IMR-90 (cell line): Measurements from ENCODE around the gene FCHO1. TPM values are rescaled to one million over a fixed set of nuclear protein-coding genes. Genes with fewer than 3 reads are reported as not detected.
A peak's percentile ranks its signal among the peaks of the same experiment; 100 is the strongest.

ENCODE experiments used
- ATAC-seq: fragments of 200-7000 bp; cut with Tn5 transposase; 2 replicates; pipeline ENCODE4 v1.9.1; 2020; ENCODE audit warnings: low read depth, mild to moderate bottlenecking, moderate library complexity
- BruUV-seq: library from RNA; stranded (reverse); fragments of 400-500 nt; replicated peaks from 2 replicates; lab custom pipeline; 2021; lab: Mats Ljungman, UMichigan
- CTCF ChIA-PET: fragments of 300-600 bp; formaldehyde crosslinking; extraction: SDS; loops from one replicate; lab custom pipeline; 2021; ENCODE audit warnings: antibody characterized with exemption; lab: Yijun Ruan, JAX
- POLR2A ChIA-PET: fragments of 300-600 bp; sonication (Branson Sonifier 250); formaldehyde crosslinking; loops from one replicate; lab custom pipeline; 2022; ENCODE audit warnings: antibody characterized with exemption; ENCODE audit not compliant: unreplicated experiment; lab: Charles Lee
- DNase-seq: peaks from one replicate; pipeline ENCODE4 v3.0.0; 2013
- H2AFZ ChIP-seq: replicated peaks from 2 replicates; pipeline ENCODE3; 2013; ENCODE audit warnings: low read length, mild to moderate bottlenecking; ENCODE audit not compliant: poor library complexity
- H2AK5ac ChIP-seq: 2 replicates; pipeline ENCODE4 v1.6.1; 2013; ENCODE audit warnings: low read depth, low read length, inconsistent platforms
- H2AK9ac ChIP-seq: replicated peaks from 2 replicates; pipeline ENCODE3; 2013; ENCODE audit warnings: mild to moderate bottlenecking, low read depth, low read length, moderate library complexity; ENCODE audit not compliant: poor library complexity
- H2BK120ac ChIP-seq: 2 replicates; pipeline ENCODE4 v1.6.1; 2013; ENCODE audit warnings: low read depth, low read length, inconsistent platforms
- H2BK15ac ChIP-seq: 3 replicates; pipeline ENCODE4 v1.6.1; 2013; ENCODE audit warnings: low read depth, low read length, inconsistent platforms
- H2BK20ac ChIP-seq: 2 replicates; pipeline ENCODE4 v1.6.1; 2013; ENCODE audit warnings: low read depth, mild to moderate bottlenecking, inconsistent platforms, low read length, moderate library complexity
- H2BK5ac ChIP-seq: 2 replicates; pipeline ENCODE4 v1.6.1; 2013; ENCODE audit warnings: mild to moderate bottlenecking, low read depth, low read length, inconsistent platforms; ENCODE audit not compliant: poor library complexity, severe bottlenecking
- H3K14ac ChIP-seq: replicated peaks from 2 replicates; pipeline ENCODE4 v1.6.1; 2013; ENCODE audit warnings: low read depth, low read length, inconsistent platforms
- H3K18ac ChIP-seq: 2 replicates; pipeline ENCODE4 v1.6.1; 2013; ENCODE audit warnings: low read depth, low read length, control low read depth
- H3K23ac ChIP-seq: 2 replicates; pipeline ENCODE4 v1.6.1; 2013; ENCODE audit warnings: low read depth, low read length, inconsistent platforms
- H3K27ac ChIP-seq: 2 replicates; pipeline ENCODE4 v1.5.1; 2013; ENCODE audit warnings: mild to moderate bottlenecking, control low read depth, low read length; ENCODE audit not compliant: insufficient read depth
- H3K27me3 ChIP-seq: 2 replicates; pipeline ENCODE4 v1.6.1; 2013; ENCODE audit warnings: low read length; ENCODE audit not compliant: control insufficient read depth, insufficient read depth
- H3K36me3 ChIP-seq: 2 replicates; pipeline ENCODE4 v1.6.1; 2013; ENCODE audit warnings: low read length, mixed read lengths; ENCODE audit not compliant: control insufficient read depth, insufficient read depth
- H3K4ac ChIP-seq: 2 replicates; pipeline ENCODE4 v1.6.1; 2013; ENCODE audit warnings: low read depth, low read length, inconsistent platforms
- H3K4me1 ChIP-seq: 2 replicates; pipeline ENCODE4 v1.6.1; 2013; ENCODE audit warnings: low read length, mixed read lengths; ENCODE audit not compliant: control insufficient read depth, insufficient read depth
- H3K4me2 ChIP-seq: 2 replicates; pipeline ENCODE4 v1.6.1; 2013; ENCODE audit warnings: low read depth, mild to moderate bottlenecking, control low read depth, low read length, moderate library complexity
- H3K4me3 ChIP-seq: 2 replicates; pipeline ENCODE4 v1.5.1; 2013; ENCODE audit warnings: low read depth, mild to moderate bottlenecking, control low read depth, low read length, moderate library complexity; ENCODE audit not compliant: insufficient read depth
- H3K56ac ChIP-seq: 2 replicates; pipeline ENCODE4 v1.6.1; 2013; ENCODE audit warnings: low read length, inconsistent platforms; ENCODE audit not compliant: insufficient read depth; ENCODE audit errors: extremely low read depth
- H3K79me1 ChIP-seq, 2 experiments: 2 replicates each; pipeline ENCODE4 v1.6.1; 2013; ENCODE audit warnings: low read length in 2 of 2, inconsistent platforms in 1 of 2, low read depth in 1 of 2
- H3K9ac ChIP-seq: 2 replicates; pipeline ENCODE4 v1.6.1; 2013; ENCODE audit warnings: low read depth, low read length, control low read depth
- H3K9me1 ChIP-seq: 2 replicates; pipeline ENCODE4 v1.6.1; 2013; ENCODE audit warnings: low read length, inconsistent platforms; ENCODE audit not compliant: insufficient read depth
- H3K9me3 ChIP-seq: 2 replicates; pipeline ENCODE4 v1.6.1; 2013; ENCODE audit warnings: low read length; ENCODE audit not compliant: control insufficient read depth, insufficient read depth
- H4K20me1 ChIP-seq: 2 replicates; pipeline ENCODE4 v1.6.1; 2013; ENCODE audit warnings: low read length, inconsistent platforms; ENCODE audit not compliant: insufficient read depth
- H4K5ac ChIP-seq: 2 replicates; pipeline ENCODE4 v1.6.1; 2013; ENCODE audit warnings: mild to moderate bottlenecking, low read depth, low read length, control low read depth
- H4K8ac ChIP-seq, 2 experiments: 2 replicates each; pipeline ENCODE4 v1.6.1; 2013; ENCODE audit warnings: low read depth in 2 of 2, low read length in 2 of 2, control low read depth in 1 of 2, inconsistent platforms in 1 of 2
- H4K91ac ChIP-seq: 2 replicates; pipeline ENCODE4 v1.6.1; 2013; ENCODE audit warnings: low read depth, low read length, inconsistent platforms; ENCODE audit not compliant: insufficient read depth
- CHD1 ChIP-seq: IDR thresholded peaks from 2 replicates; pipeline ENCODE4 v1.6.1; 2012; ENCODE audit warnings: low read depth, low read length, improper control_type of control experiment
- FOS ChIP-seq: fragments of 150-350 bp; IDR thresholded peaks from 2 replicates; pipeline ENCODE4 v1.6.1; 2016; ENCODE audit warnings: low read depth, low read length
- MAZ ChIP-seq: IDR thresholded peaks from 2 replicates; pipeline ENCODE4 v1.6.1; 2012; ENCODE audit warnings: low read depth, mild to moderate bottlenecking, low read length, improper control_type of control experiment, moderate library complexity, borderline replicate concordance
- MXI1 ChIP-seq: IDR thresholded peaks from 2 replicates; pipeline ENCODE4 v1.6.1; 2012; ENCODE audit warnings: low read depth, mild to moderate bottlenecking, low read length, moderate library complexity, borderline replicate concordance
- NFE2L2 ChIP-seq: fragments of 150-350 bp; IDR thresholded peaks from 2 replicates; pipeline ENCODE4 v1.6.1; 2016; ENCODE audit warnings: low read depth, mild to moderate bottlenecking, low read length
- RFX5 ChIP-seq: IDR thresholded peaks from 2 replicates; pipeline ENCODE4 v1.8.0; 2012; ENCODE audit warnings: low read depth, mild to moderate bottlenecking, low read length, moderate library complexity
- WGBS, 2 experiments: methylation state at CpG; one replicate each; pipeline versions ENCODE4 v1.1.5 to v1.1.7; 2013; ENCODE audit warnings: missing lambda C conversion rate in 2 of 2; ENCODE audit not compliant: insufficient read length in 1 of 2; ENCODE audit errors: extremely low coverage in 2 of 2; 5-methylcytosine and 5-hydroxymethylcytosine counted together
- dilution Hi-C: fragments of 300-500 bp; cut with HindIII; formaldehyde crosslinking; loops from one replicate; pipeline ENCODE4 v1.14.3; 2018; ENCODE audit warnings: low sequenced_read_pairs; ENCODE audit not compliant: unreplicated experiment
- in situ Hi-C: fragments of 300-500 bp; cut with MboI; formaldehyde crosslinking; loops from 3 replicates; pipeline ENCODE4 v1.14.3; 2019; ENCODE audit warnings: low sequenced_read_pairs, inconsistent platforms, mixed read lengths
- intact Hi-C: fragments of 100-400 bp; cut with micrococcal nuclease; formaldehyde crosslinking; loops from 2 replicates; pipeline ENCODE4 v1.10.0; 2022
- polyA plus RNA-seq, 3 experiments: library from polyadenylated mRNA; depleted of rRNA; stranded (reverse); fragments of >200 nt; gene quantifications; 2 replicates each; pipeline ENCODE4 v1.2.3, GENCODE V29; 2012; ENCODE audit warnings: low replicate concordance in 1 of 3
- total RNA-seq: library from RNA; depleted of rRNA; stranded (reverse); fragments of >200 nt; gene quantifications from 2 replicates; pipeline ENCODE4 v1.2.3, GENCODE V29; 2012

The FCHO1 gene
- total and polyA plus RNA-seq, 2 of the 4 experiments (the other 2 are of a cell fraction) = 0.18 to 1.0 TPM

DNA sequence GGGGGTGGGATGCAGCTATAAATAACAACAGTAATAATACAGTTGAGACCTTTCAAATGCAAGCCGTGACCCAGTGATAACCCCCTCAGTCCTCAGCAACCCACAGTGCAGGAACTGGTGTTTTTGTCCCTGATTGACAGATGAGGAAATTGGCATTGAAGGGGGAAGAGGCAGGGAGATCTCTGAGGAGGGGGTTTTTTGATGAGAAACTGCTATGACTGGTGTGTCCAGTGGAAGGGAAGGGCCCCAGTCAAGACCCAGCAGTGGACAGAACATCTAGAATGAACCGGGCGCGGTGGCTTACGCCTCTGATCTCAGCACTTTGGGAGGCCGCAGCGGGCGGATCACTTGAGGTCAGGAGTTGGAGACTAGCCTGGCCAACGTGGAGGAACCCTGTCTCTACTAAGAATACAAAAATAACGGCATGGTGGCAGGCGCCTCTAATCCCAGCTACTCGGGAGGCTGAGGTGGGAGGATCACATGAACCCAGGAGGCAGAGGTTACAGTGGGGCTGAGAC is 30.1 kb upstream of the FCHO1 start:
- H2BK5ac ChIP-seq = no peak overlapping the region
- H3K9me3 ChIP-seq = no peaks in the 10 kb centered on the region
- no peak overlapping the region for H3K27ac ChIP-seq
- H3K23ac ChIP-seq = no peak overlapping the region; the same call in 1 of the 2 replicates
- peaks cover 11 to 58% of the 10 kb centered on the region in 2 experiments for H3K79me1 ChIP-seq
- no peak for DNase-seq
- no peak overlapping the region for H3K14ac ChIP-seq
- in situ Hi-C loops = no loop called here
- no peak overlapping the region for H4K5ac ChIP-seq
- no peak overlapping the region for H3K56ac ChIP-seq
- no peak overlapping the region for H2AK5ac ChIP-seq
- ATAC-seq = no peak
- H2BK15ac ChIP-seq = no peak overlapping the region
- no TSS peak for BruUV-seq
- H3K4me3 ChIP-seq = no peak overlapping the region
- peaks cover 32% of the 10 kb centered on the region for H3K36me3 ChIP-seq
- TF ChIP-seq MAZ (no peak), MXI1 (no peak), NFE2L2 (no peak), RFX5 (no peak), FOS (no peak), CHD1 (no peak)
- H2AK9ac ChIP-seq = no peak overlapping the region
- no peak overlapping the region for H2BK20ac ChIP-seq
- no peak overlapping the region for H2BK120ac ChIP-seq
- dilution Hi-C loops = no loop called here
- H3K9ac ChIP-seq = no peak overlapping the region
- no peak overlapping the region for H4K8ac ChIP-seq
- H3K4me1 ChIP-seq = peaks cover 13% of the 10 kb centered on the region
- H3K4me2 ChIP-seq = peak overlapping the region; percentile 94; the same call in 1 of the 2 replicates
- H3K27me3 ChIP-seq = no peaks in the 10 kb centered on the region
- H3K9me1 ChIP-seq = peaks cover 20% of the 10 kb centered on the region
- H4K91ac ChIP-seq = no peak overlapping the region
- no peak overlapping the region for H3K18ac ChIP-seq
- ChIA-PET POLR2A (no interaction called here), CTCF (no interaction called here)
- intact Hi-C loops = no loop called here
- WGBS, 2 experiments = 90% methylated on average over 5 of the region's 12 CpGs; no CpG with 5 or more reads in 1 of the 2 experiments
- H3K4ac ChIP-seq = no peak overlapping the region
- peaks cover 24% of the 10 kb centered on the region for H4K20me1 ChIP-seq
- H2AFZ ChIP-seq = no peak overlapping the region
